Epithelial cell of prostate (primary cell): Measurements from ENCODE around the gene RXFP2.

ENCODE experiments used
- DNase-seq: peaks from one replicate; pipeline ENCODE4 v3.0.0-alpha.2; 2011; ENCODE audit warnings: low read depth, low spot score
- H3K27ac ChIP-seq: fragments of 450-650 bp; 2 replicates; pipeline ENCODE4 v1.5.1; 2017; ENCODE audit warnings: mild to moderate bottlenecking

Gene RXFP2

GRCh38 chr13:31815361-31816144 is 76.2 kb downstream of the RXFP2 start:
- H3K27ac ChIP-seq: no peak overlapping the region
- DNase-seq: no peak

GRCh38 chr13:31818236-31818635 is 78.9 kb downstream of the RXFP2 start:
- H3K27ac ChIP-seq: no peak overlapping the region
- no peak for DNase-seq

GRCh38 chr13:31824705-31825517 is 85.6 kb downstream of the RXFP2 start:
- no peak overlapping the region for H3K27ac ChIP-seq
- DNase-seq: no peak

- H3K27ac ChIP-seq: no peak overlapping the region
- DNase-seq: no peak
These were observed 87.2 kb downstream of the RXFP2 start for GRCh38 chr13:31826521-31826920.

- no peak overlapping the region for H3K27ac ChIP-seq
- no peak for DNase-seq
These were observed 88.4 kb downstream of the RXFP2 start for GRCh38 chr13:31827707-31828106.

- no peak overlapping the region for H3K27ac ChIP-seq
- DNase-seq: peak; percentile 43
These were observed 96.6 kb downstream of the RXFP2 start for GRCh38 chr13:31835932-31836331.

- no peak overlapping the region for H3K27ac ChIP-seq
- DNase-seq: no peak
These were observed 103.7 kb downstream of the RXFP2 start for GRCh38 chr13:31843044-31843443.

GRCh38 chr13:31846182-31846938 is 107.0 kb downstream of the RXFP2 start:
- DNase-seq: no peak
- H3K27ac ChIP-seq: no peak overlapping the region

- no peak overlapping the region for H3K27ac ChIP-seq
These were observed 107.8 kb downstream of the RXFP2 start for GRCh38 chr13:31846961-31847752.

GRCh38 chr13:31848621-31849020 is 109.3 kb downstream of the RXFP2 start:
- no peak for DNase-seq
- H3K27ac ChIP-seq: no peak overlapping the region

More at GRCh38 chr13:31846961-31847752, 107.8 kb downstream of the RXFP2 start:
- no peak for DNase-seq

- DNase-seq: no peak
- H3K27ac ChIP-seq: no peak overlapping the region
These were observed 109.9 kb downstream of the RXFP2 start for GRCh38 chr13:31849206-31849605.

- DNase-seq: no peak
- H3K27ac ChIP-seq: no peak overlapping the region
These were observed 110.8 kb downstream of the RXFP2 start for GRCh38 chr13:31850041-31850555.

- no peak overlapping the region for H3K27ac ChIP-seq
- no peak for DNase-seq
These were observed 111.9 kb downstream of the RXFP2 start for GRCh38 chr13:31851216-31851615.
